Colonic mucosa (tissue), 4 donors: ENCODE data around the gene UBQLN3. TPM values are rescaled to one million over a fixed set of nuclear protein-coding genes. Genes with fewer than 3 reads are reported as not detected.

Source experiments
- DNase-seq: peaks from one replicate; pipeline ENCODE4 v3.0.0-alpha.2; 2020
- H3K27ac ChIP-seq: fragments of 200-600 bp; one replicate; pipeline ENCODE4 v1.8.0; 2021
- H3K27me3 ChIP-seq: fragments of 200-600 bp; one replicate; pipeline ENCODE4 v1.8.0; 2021
- H3K36me3 ChIP-seq: fragments of 200-600 bp; one replicate; pipeline ENCODE4 v1.8.0; 2021
- H3K4me1 ChIP-seq: fragments of 200-600 bp; one replicate; pipeline ENCODE4 v1.8.0; 2021; ENCODE audit warnings: mild to moderate bottlenecking
- H3K4me3 ChIP-seq: fragments of 200-600 bp; one replicate; pipeline ENCODE4 v1.8.0; 2021
- H3K9ac ChIP-seq, 2 donors: one replicate each; pipeline ENCODE4 v1.7.0; 2013; ENCODE audit warnings: control low read depth in 2 of 2, low read depth in 2 of 2, low read length in 2 of 2
- H3K9me3 ChIP-seq: fragments of 200-600 bp; one replicate; pipeline ENCODE4 v1.8.0; 2021
- CTCF ChIP-seq: fragments of 200-600 bp; IDR thresholded peaks from one replicate; pipeline ENCODE4 v1.8.0; 2022; ENCODE audit warnings: antibody characterized with exemption, mild to moderate bottlenecking
- intact Hi-C: fragments of 100-400 bp; cut with DNase I; formaldehyde crosslinking; loops from one replicate; pipeline ENCODE4 v1.14.1; 2022
- total RNA-seq, 2 donors: library from RNA; stranded (reverse); fragmentation: NEBNext Ultra II Directional in 1 of 2; extraction: Animal tissue kit (Norgen Biotek cat#: 25700) in 1 of 2; gene quantifications; one replicate each; pipeline ENCODE4 v1.2.1, GENCODE V29; 2021
- donor health status: healthy.
- donor health status: DM: no; HTN: no; CAD: no.
- donor health status: DM: no; HTN: no; CAD: no.

UBQLN3 gene
- total RNA-seq, 2 donors from 2014 or later, result not detected

- intact Hi-C loops, result no loop called here
- no peaks in the 10 kb centered on the region for H3K9me3 ChIP-seq
These were observed 2.4 kb downstream of the UBQLN3 start for GRCh38 chr11:5507177-5507932.

GRCh38 chr11:5505363-5506048, 4.3 kb downstream of the UBQLN3 start:
- H3K4me1 ChIP-seq, result no peaks in the 10 kb centered on the region
- no peaks in the 10 kb centered on the region for H3K27me3 ChIP-seq
- DNase-seq, result no peak
- no peak for TF ChIP-seq CTCF
- intact Hi-C loops, result no loop called here
- no peaks in the 10 kb centered on the region for H3K9me3 ChIP-seq
- no peaks in the 10 kb centered on the region for H3K36me3 ChIP-seq
- no peak overlapping the region for H3K4me3 ChIP-seq
- H3K9ac ChIP-seq, result no peak overlapping the region
- no peak overlapping the region for H3K27ac ChIP-seq

More at GRCh38 chr11:5507177-5507932, 2.4 kb downstream of the UBQLN3 start:
- Histone ChIP-seq H3K4me1 (no peaks in the 10 kb centered on the region), H3K27ac (no peak overlapping the region), H3K27me3 (no peaks in the 10 kb centered on the region), H3K36me3 (no peaks in the 10 kb centered on the region), H3K4me3 (no peak overlapping the region), H3K9ac (no peak overlapping the region)
- no peak for DNase-seq
- TF ChIP-seq CTCF, result no peak

- intact Hi-C loops, result no loop called here
- H3K36me3 ChIP-seq, result no peaks in the 10 kb centered on the region
- H3K27ac ChIP-seq, result no peak overlapping the region
- no peak overlapping the region for H3K4me3 ChIP-seq
- no peaks in the 10 kb centered on the region for H3K27me3 ChIP-seq
- DNase-seq, result no peak
- no peaks in the 10 kb centered on the region for H3K4me1 ChIP-seq
- no peaks in the 10 kb centered on the region for H3K9me3 ChIP-seq
- no peak for TF ChIP-seq CTCF
- H3K9ac ChIP-seq, result no peak overlapping the region
These were observed 5.3 kb downstream of the UBQLN3 start for GRCh38 chr11:5504403-5504921.

GRCh38 chr11:5500393-5500801, 9.4 kb downstream of the UBQLN3 start:
- Histone ChIP-seq H3K4me3 (no peak overlapping the region), H3K4me1 (no peaks in the 10 kb centered on the region), H3K27me3 (no peaks in the 10 kb centered on the region), H3K27ac (no peak overlapping the region), H3K36me3 (no peaks in the 10 kb centered on the region), H3K9ac (no peak overlapping the region), H3K9me3 (no peaks in the 10 kb centered on the region)
- TF ChIP-seq CTCF, result no peak
- DNase-seq, result no peak
- intact Hi-C loops, result no loop called here

GRCh38 chr11:5499671-5500070, 10.1 kb downstream of the UBQLN3 start:
- Histone ChIP-seq H3K9ac (no peak overlapping the region), H3K4me3 (no peak overlapping the region), H3K9me3 (no peaks in the 10 kb centered on the region), H3K36me3 (no peaks in the 10 kb centered on the region), H3K27ac (no peak overlapping the region), H3K4me1 (no peaks in the 10 kb centered on the region), H3K27me3 (no peaks in the 10 kb centered on the region)
- no peak for DNase-seq
- intact Hi-C loops, result no loop called here
- no peak for TF ChIP-seq CTCF
